Stimulated activated CD4-positive, alpha-beta T cell treated with anti-CD3 and anti-CD28 coated beads, TNF-alpha, amount 100 ng/mL, for 1 hour (primary cell): ENCODE data around the gene MATN1.
"Not testable (repeated sequence)": the region's sequence is repeated elsewhere in the genome, so short reads cannot be mapped to it uniquely, and the experiment has no call there.

Experiments
- DNase-seq, 3 donors: peaks; one replicate each; pipeline ENCODE4 v3.0.0-alpha.2; 2020; ENCODE audit warnings: low read depth in 3 of 3, low spot score in 1 of 3

Gene MATN1

GRCh38 chr1:30700528-30701257 lies 22.7 kb downstream of the MATN1 start:
- DNase-seq, result no peak

GRCh38 chr1:30699762-30700161 lies 23.6 kb downstream of the MATN1 start:
- DNase-seq, result no peak

GRCh38 chr1:30698401-30698981 lies 24.9 kb downstream of the MATN1 start:
- no peak for DNase-seq

- no peak for DNase-seq
These were observed 25.6 kb downstream of the MATN1 start for GRCh38 chr1:30697571-30698376.

GRCh38 chr1:30696831-30697230 lies 26.6 kb downstream of the MATN1 start:
- DNase-seq, result no peak

GRCh38 chr1:30695439-30695841 lies 27.9 kb downstream of the MATN1 start:
- no peak for DNase-seq

GRCh38 chr1:30694280-30695175 lies 28.9 kb downstream of the MATN1 start:
- DNase-seq, result no peak

GRCh38 chr1:30693822-30694221 lies 29.6 kb downstream of the MATN1 start:
- no peak for DNase-seq

GRCh38 chr1:30693366-30693765 lies 30.0 kb downstream of the MATN1 start:
- no peak for DNase-seq

- DNase-seq, result no peak
These were observed 30.5 kb downstream of the MATN1 start for GRCh38 chr1:30692948-30693301.

GRCh38 chr1:30692201-30692947 lies 31.0 kb downstream of the MATN1 start:
- DNase-seq, result no peak

- DNase-seq, result no peak
These were observed 31.9 kb downstream of the MATN1 start for GRCh38 chr1:30691480-30691879.

GRCh38 chr1:30689901-30690645 lies 33.3 kb downstream of the MATN1 start:
- no peak for DNase-seq

- no peak for DNase-seq
These were observed 34.2 kb downstream of the MATN1 start for GRCh38 chr1:30688920-30689794.

GRCh38 chr1:30688516-30688915 lies 34.9 kb downstream of the MATN1 start:
- not testable (repeated sequence) for DNase-seq

- no peak for DNase-seq
These were observed 35.5 kb downstream of the MATN1 start for GRCh38 chr1:30687886-30688285.

GRCh38 chr1:30686236-30686935 lies 37.0 kb downstream of the MATN1 start:
- no peak for DNase-seq

GRCh38 chr1:30685796-30686165 lies 37.6 kb downstream of the MATN1 start:
- DNase-seq, result no peak
